ENCODE results near the gene UTS2.

- TF ChIP-seq, protein P1, sequence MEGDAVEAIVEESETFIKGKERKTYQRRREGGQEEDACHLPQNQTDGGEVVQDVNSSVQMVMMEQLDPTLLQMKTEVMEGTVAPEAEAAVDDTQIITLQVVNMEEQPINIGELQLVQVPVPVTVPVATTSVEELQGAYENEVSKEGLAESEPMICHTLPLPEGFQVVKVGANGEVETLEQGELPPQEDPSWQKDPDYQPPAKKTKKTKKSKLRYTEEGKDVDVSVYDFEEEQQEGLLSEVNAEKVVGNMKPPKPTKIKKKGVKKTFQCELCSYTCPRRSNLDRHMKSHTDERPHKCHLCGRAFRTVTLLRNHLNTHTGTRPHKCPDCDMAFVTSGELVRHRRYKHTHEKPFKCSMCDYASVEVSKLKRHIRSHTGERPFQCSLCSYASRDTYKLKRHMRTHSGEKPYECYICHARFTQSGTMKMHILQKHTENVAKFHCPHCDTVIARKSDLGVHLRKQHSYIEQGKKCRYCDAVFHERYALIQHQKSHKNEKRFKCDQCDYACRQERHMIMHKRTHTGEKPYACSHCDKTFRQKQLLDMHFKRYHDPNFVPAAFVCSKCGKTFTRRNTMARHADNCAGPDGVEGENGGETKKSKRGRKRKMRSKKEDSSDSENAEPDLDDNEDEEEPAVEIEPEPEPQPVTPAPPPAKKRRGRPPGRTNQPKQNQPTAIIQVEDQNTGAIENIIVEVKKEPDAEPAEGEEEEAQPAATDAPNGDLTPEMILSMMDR (IDR thresholded peaks at IDR 0.05): no peak
- no peak for TF ChIP-seq POLR2AphosphoS5 (IDR thresholded peaks at IDR 0.05)
- TF ChIP-seq POLR2A (IDR thresholded peaks at IDR 0.05; ENCODE audit: low read depth): no peak
- TF ChIP-seq EP300 (IDR thresholded peaks at IDR 0.05): no peak
Observed at GRCh38 chr1:7847599-7847998, 5.3 kb downstream of the UTS2 start.

Measured in esophagus muscularis mucosa (tissue), 4 donors.